ENCODE data around the gene ZG16B.

Gene ZG16B

DNA sequence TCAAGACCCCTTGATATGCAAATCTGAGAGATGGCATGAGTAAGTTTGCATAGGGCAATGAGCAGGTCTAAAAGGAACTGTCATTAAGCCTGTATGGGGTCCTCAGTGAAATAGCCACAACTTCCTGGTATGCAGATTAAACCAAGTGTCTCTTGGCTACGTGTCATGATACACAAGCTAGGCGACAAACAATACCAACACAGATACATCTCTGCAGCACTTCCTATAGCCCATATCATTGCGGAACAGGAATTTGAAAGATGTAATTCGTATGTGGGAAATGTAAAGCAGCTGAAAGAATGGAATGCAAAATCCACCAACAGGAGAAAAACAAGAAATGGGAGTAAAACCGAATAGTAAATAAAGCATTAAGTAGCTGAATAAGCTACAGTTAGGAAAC lies 15.0 kb downstream of the ZG16B start:
- DNase-seq (ENCODE audit: low read depth in 2 of 2), result no peak

DNA sequence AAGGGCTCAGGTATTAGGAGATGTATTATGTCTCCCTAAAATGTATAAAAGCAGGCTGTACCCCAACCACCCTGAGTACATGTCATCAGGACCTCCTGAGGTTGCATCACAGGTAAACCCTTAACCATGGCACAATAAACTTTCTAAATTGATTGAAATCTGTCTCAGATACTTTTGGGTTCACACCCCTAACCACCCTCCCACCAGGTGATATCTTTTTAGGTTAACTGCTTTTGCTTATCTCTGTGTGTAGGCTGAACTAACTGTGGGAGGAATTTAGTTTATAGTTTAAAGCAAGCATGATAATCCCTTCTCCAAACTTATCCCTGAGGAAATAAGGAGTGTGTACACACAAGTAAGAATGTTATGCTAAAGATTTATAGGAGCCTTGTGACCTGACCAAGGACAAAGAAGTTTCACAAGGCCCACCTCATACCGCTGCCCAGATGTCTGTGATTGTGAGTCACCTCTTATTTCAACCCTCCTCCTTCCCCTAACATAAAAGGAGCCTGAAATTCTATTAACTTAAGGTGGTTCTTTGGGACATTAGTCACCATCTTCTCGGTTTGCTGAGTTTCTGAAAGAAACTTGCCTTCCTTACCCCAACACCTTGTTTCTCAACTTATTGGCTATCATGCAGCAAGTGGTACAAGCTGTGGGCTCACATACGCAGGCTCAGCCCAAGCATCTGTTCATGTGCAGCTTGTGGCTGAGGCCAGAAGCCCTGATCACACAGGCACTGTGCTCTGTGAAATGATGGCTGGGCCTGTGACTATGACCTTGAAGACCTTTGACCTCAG lies 16.6 kb downstream of the ZG16B start:
- DNase-seq (ENCODE audit: low read depth in 2 of 2), result peak in 1 of 2 experiments; percentile 14

DNA sequence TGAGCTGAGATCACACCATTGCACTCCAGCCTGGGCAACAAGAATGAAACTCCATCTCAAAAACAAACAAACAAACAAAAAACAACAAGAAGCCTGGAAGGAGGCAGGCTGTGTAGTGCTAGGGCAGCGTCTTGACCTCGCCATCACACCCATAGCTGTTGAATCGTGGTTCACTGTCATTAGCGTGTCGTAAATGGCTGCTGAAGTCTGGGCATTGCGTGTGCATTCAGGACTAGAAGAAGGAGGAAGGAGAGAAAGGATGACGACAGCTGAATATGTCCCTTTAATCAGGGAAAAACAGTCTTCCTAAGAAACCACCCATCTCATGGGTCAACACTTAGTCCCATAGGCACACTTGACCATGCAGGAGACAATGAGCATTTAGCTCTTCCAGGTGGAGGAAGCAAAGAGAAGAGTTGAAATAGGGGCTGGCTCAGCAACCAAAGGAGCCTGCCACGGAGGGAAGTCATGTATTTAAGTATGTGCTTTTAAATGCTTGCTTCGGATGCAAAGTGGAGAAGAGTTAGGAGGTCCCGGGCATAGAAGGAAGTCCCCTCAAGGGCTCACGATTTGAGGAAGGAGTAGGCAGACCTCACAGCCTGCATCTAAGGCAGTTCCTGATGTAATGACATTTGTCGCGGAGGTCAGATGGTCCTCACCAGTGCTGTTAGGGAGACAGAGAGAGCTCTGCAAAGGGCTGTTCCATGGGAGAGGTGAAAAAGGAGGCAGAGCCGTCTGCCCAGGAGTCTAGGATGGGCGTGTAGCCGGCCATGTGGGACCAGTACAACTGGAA lies 19.0 kb downstream of the ZG16B start:
- no peak for DNase-seq (ENCODE audit: low read depth in 2 of 2)

DNA sequence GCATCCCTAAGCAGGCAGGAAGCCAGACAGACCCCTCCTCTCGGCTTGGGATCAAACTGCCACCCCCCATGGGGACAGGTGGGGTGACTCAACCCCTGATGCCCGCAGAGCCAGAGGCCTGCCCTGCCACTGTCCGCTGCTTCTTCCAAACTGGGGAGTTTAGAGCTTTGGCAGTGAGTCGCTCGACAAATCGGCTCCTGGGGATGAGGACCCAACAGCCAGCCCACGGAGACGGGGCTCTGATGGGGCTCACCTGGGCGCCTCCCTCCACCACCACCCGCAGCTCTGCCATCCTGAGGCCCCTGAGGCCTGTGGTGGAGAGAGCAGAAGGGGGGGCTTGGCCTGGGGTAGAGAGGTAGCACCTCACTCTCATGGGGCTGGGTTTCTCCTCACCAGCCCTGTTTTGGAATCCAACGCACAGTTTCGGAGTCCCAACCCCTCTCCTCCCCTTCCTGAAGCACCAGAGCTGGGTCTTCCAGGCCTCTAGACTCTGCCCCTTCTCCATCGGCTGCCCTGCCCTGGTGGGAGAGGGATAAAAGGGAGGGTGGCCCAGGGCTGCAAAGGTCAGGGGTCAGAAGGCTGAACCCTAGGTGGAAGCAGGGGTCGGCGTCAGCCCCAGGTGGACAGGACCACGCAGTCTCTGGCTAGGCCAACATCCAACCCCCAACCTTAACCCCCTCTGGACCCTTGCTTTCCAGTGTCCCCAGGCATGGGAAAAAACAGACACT lies 22.1 kb downstream of the ZG16B start:
- DNase-seq (ENCODE audit: low read depth in 2 of 2), result no peak

DNA sequence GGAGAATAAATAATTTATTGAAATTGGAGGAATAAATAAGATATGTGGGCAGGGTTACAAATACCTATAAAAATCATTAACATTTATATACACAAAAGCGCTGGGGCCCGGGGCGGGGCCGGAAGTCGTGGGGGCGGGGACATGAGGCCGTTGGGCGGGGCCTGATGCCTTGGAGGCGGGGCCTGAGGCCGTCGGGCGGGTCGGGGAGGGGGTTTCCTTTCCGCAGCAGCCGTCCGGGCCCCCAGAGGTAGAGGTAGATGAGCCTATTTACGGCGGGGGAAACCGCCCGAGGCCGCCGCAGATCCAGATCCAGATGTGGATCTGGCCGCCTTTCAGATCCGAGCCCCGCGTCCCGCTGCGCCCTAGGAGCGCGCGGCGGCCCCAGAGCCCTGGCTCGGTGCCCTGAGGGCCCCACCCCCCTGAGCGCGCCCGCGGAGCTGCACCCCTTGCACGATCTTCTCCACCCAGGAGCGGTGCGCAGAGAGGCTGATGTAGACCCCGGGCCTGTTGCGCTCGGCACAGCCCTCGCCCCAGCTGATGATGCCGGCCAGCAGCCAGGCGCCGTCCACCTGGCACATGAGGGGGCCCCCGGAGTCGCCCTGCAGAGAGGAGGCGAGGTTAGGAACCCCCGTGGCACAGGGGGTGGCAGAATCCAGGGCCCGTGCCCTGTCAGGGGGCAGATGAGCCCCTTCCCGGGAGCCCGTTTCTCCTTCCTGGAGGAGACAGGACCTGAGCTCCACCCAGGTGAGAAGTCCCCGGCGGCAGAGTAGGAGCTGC lies 22.8 kb downstream of the ZG16B start:
- no peak for DNase-seq (ENCODE audit: low read depth in 2 of 2)

DNA sequence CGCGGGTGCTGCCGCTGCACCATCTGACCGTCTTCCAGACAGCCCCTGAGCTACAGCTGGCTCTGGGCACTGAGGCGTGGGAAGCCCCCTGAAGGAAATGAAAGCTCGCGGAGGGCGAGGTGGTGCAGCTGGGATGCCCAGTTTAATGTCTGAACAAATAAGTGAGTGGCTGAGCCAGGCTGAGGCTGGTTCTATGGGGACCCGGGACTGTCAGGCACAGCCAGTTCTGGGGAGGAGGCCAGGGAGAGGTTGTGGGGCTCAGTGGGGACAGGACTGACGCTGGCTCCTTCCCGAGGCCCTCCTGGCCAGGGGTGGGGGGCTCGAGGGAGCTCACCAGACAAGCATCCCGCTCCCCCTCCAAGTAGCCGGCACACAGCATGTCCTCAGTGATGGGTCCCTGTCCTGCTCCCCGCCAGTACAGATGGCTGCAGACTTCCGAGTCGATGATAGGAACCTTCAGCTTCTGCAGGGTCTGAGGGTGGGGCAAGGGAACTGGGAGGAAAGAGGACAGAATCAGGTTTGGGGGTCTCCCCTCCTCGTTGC lies 23.5 kb downstream of the ZG16B start:
- no peak for DNase-seq (ENCODE audit: low read depth in 2 of 2)

DNA sequence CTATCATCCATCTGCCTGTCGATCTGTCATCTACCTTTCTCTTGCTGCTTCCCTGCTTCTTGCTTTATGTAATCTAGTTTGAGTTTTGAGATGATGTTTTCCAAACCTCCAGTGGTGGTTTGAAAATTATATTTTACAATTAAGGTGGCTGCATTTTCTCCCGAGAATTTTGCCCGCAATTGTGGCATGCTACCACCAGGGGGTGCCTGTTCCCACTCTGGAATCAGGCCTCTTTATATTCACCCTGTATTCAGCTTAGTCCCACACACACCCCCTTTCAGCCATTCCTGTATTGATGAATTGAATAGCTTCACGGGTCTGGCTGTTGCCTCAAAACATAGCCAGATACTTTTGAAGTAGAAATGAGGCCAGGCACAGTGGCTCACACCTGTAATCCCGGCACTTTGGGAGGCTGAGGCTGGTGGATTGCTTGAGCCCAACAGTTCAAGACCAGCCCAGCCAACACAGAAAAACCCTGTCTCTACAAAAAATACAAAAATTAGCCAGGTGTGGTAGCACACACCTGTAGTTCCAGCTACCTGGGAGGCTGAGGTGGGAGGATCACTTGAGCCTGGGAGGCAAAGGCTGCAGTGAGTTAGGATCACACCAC lies 24.7 kb downstream of the ZG16B start:
- no peak for DNase-seq (ENCODE audit: low read depth in 2 of 2)

DNA sequence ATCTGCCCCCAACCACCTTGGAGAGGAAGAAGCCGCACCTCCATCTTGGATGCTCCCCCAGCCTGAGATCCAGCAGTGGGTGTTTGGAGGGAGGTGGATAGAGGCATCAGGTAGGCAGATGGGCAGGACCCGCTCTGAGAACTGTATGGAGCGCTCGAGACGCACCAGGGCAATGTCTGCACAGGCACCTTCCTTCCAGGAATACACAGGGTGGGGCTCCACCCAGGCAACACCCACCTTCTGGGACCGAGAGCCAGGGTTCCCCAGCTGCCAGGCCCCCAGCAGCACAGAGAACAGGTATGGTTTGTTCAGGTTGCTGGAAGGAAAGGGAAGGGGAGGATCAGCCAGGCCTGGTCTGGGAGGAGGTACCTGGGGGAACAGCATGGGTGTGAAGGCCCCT lies 25.4 kb downstream of the ZG16B start:
- DNase-seq (ENCODE audit: low read depth in 2 of 2), result no peak

DNA sequence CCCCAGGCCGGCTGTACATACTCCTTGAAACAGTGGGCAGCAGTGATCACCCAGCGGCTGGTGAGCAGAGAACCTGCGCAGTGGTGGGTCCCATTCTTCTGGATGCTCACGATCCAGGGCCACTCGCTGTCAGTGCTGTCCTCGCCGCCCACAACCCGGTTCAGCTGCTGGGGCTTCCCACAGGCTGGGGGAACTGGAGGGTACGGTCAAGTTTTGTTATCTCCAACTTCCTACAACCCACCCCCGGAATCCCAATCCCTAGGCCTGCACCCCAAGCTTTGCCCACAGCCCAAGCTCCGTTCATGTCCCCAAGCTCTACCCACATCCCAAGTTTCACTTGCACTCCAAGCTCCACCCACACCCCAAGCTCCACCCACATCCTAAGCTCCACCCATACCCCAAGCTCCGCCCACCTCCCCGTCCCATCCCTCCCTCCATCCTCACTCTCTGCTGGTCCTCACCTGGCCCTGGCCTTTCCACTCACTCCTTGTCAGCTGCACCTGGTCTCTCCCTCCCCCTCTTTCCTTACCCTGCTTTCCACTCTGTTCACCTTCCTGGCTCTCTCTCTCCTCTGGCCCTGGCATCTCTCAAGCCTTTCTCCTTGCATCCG lies 26.1 kb downstream of the ZG16B start:
- no peak for DNase-seq (ENCODE audit: low read depth in 2 of 2)

DNA sequence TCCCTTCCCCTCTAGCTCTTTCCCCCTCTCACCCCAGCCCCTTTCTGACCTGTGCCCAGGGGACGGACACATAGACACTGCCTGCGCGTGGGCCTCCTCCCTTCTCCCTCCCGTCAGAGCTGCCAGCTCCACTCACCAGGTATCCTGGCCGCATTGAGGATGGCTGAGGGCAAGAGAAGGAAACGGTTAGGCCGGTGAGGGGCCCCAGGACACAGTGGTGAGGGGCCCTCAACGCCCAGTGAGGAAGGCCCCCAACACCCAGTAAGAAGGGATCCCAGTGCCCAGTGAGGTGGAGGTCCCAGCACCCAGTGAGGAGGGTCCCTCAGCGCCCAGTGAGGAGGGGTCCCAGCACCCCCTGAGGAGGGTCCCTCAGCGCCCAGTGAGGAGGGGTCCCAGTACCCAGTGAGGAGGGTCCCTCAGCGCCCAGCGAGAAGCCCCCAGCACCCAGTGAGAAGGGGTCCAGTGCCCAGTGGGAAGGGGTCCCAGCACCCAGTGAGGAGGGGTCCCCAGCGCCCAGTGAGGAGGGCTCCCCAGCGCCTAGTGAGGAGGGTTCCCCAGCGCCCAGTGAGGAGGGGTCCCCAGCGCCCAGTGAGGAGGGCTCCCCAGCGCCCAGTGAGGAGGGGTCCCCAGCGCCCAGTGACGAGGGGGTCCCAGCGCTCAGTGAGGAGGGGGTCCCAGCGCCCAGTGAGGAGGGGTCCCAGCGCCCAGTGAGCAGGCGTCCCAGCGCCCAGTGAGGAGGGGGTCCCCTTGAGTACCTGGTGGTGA lies 26.8 kb downstream of the ZG16B start:
- DNase-seq (ENCODE audit: low read depth in 2 of 2), result no peak

DNA sequence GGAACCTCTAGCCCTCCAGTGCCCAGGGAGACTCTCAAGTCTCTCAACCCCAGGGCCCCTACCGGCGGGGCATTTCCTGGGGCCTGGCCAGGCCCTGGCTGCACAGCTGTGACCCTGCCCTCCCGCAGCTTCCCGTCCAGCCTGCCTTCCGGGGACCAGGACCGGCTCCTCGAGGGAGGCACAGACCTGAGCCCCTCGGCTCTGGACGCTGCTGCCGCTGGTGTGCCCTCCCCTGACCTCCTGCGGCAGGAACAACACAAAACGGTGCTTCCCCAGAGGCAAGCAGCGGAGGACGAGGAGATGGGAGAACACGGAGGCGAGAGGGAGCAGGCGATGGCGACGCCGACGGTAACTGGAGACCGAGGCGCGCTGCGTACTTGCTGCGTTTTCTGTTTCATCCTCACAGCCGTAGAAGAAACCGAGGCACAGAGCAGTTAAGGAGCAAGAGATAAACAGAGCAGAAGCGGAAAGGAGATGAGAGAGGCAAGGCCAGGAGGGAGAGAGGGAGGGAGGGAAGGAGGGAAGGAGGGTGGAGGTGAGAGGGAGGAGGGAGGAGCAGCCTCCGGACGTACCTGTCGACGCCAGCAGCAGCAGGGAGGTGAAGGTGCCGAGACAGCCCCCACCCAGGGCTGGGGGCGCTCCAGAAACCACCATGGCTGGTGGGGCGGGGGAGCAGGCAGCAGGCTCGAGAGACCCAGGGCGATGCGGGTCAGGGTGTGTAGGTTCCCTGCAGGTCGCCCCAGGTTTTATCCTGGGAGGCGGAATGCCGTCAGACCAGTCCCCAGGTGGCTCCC lies 27.5 kb downstream of the ZG16B start, which contains the start of gene PRSS22:
TSS of gene PRSS22 (minus strand) at position 720 of the 794 bp plus-strand sequence. CDS start at position 654, 66 bp downstream.
- no peak for DNase-seq (ENCODE audit: low read depth in 2 of 2)

DNA sequence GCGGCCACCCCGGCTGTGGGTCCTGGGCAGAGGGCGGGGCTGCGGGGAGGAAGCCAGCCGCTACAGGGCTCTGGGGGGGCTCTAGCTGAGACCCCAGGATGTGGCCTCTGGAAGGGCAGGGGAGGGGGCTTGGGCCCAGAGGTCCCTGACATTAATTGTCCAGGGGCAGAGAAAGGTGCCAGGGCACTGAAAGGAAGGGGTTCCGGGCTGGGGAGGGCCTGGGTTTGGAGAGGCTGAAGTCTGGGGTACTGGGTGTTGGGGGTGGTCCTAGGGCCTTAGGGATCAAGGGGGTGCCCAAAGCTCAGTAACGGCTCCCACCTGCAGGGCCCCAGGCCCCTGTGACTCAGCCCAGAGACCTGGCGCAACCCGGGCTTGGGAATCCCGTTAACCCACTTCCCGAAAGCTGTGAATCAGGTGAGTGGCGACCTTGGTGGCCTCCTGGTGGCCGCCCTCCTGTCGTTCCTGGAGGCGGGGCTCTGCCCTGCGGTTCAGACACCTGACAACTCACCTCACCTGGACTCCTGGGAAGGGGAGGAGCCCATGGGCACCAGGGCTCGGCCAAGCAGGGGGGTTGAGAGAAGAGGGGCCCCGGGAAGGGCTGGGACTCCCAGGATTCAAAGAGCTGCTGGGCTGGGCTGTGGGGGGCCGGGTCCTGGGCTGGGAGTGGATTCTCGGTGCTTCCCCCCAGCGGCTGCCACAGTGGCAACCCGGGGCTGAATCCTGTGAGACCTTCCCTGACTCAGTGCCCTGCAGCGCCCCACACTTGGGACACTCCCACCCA lies 28.3 kb downstream of the ZG16B start:
- DNase-seq (ENCODE audit: low read depth in 2 of 2), result no peak

DNA sequence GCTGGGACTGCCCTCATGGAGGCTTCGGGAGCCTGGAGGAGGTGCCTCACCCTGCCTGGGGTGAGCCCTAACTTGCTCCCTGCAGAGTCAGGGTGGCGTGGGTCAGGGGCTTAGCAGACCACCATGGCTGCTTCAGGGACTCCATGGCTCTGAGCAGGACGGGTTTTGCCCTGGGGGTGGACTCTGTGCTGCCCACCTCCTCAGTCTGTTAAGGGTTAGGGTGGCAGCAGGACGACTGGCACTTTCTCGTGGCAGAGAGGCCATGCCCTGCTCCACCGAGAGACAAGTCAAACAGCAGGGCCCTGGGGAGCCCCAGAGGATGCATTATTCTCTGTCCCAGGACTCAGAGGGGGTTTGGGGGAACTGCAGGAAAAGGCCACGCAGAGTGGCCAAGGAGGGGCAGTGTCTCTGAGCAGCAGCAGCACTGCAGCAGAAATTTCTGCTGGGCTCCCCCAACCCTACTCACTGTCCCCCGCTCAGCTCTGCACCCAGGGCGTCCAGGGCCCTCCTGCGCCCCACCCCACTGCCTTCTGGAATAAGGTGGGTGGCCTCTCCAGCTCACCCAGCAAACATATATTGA lies 29.7 kb downstream of the ZG16B start:
- no peak for DNase-seq (ENCODE audit: low read depth in 2 of 2)

DNA sequence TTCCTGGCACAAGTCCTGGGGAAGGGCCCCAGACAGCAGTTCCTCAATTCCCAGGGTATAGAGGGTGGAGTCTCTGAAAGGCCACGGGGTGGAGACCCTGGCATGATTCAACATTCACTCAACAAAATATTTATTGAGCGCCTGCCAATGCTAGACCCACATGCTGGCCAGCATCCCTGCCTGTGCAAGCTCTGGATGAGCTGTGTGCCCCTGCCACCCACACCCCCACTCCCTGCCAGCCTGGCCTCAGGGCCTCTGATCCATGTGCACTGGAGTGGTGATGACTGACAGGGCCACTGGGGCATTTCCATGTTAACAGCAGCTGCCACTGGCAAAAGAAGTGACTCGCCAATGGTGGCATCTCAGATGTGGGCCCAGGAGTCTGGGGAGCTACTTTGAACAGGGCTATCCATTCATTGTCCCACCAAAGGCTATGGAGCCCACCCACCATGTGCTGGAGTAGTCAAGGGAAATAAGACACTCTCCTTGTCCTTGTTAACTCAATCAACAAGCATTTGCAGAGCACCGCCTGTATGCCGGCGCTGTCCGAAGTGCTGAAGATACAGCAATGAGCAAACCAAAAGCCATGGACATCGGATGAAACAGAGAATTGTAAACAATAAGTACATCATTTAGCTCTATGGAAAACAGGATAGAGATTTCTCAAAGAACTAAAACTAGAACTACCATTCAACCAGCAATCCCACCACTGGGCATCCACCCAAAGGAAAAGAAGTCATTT lies 30.9 kb downstream of the ZG16B start:
- no peak for DNase-seq (ENCODE audit: low read depth in 2 of 2)

DNA sequence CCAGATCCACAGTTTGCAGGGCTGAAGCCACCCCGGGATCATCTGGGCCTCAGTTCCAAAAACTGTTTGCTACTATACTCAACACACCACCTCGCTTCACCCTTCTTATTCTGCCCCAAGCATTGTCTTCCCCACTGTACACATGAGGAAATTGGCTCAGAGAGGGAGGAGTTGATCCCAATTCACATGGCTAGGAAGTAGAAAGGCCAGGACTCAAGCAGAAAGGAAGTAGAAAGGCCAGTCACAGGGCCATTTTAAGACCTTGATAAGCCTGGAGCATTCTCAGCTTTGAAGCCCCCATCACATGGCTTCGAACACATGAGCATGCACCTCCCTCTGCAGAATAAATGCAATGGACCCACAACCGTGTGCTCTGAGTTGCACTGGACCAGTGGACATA lies 35.5 kb downstream of the ZG16B start:
- DNase-seq (ENCODE audit: low read depth in 2 of 2), result no peak

DNA sequence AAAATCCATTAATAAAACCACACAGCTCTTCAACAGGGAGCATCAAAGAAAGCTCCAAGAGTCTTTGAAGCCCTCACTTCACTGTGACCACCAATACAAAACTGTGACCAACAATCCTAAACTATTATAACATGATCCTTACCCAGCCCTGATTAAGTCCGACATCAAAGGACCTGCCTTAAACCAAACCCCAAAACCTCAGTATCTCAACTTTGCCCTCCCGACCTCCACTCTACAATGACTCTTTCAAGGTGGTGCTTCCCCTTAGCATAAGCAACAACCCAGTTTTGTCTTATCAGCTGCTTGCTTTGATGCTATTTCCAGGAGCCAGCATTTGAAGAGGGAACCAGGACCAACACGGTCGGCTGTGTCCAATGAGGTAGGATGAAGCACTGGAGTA lies 36.3 kb downstream of the ZG16B start:
- DNase-seq (ENCODE audit: low read depth in 2 of 2), result no peak

DNA sequence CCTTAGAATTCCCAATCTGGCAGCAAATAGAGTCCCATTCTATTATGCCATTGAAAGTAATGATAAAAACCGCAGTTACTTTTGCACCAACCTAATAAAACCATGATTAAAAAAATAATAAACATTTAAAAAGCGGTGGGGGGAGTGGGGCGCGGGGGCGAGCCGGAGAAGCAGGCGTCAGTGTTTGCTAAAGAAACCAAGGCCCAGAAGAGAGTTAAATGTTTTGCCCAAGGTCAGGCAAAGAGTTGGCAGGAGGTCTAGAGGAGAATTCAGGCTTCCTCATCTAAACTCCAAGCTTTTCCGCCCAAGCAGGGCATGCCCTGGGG lies 37.5 kb downstream of the ZG16B start:
- DNase-seq (ENCODE audit: low read depth in 2 of 2), result no peak
